H1 (cell line): ENCODE results near the gene ABCC10. TPM values are rescaled to one million over a fixed set of nuclear protein-coding genes. Genes with fewer than 3 reads are reported as not detected.

Source experiments
- ASH2L ChIP-seq: fragments of 200-600, 300-600 bp; sonication (generic); IDR thresholded peaks from one replicate; pipeline ENCODE4 v1.7.1; 2017; ENCODE audit warnings: low read length
- CBX8 ChIP-seq: fragments of 300-800, 300-1000 bp; sonication (generic); IDR thresholded peaks from 2 replicates; pipeline ENCODE4 v1.7.1; 2016; ENCODE audit warnings: low read depth, low read length, borderline replicate concordance
- CREB1 ChIP-seq: IDR thresholded peaks from 2 replicates; pipeline ENCODE4 v1.6.1; 2012; ENCODE audit warnings: inconsistent platforms
- NANOG ChIP-seq: IDR thresholded peaks from 2 replicates; pipeline ENCODE4 v1.6.1; 2011; ENCODE audit warnings: low read length, low read depth, mild to moderate bottlenecking, inconsistent platforms; ENCODE audit not compliant: insufficient read depth, poor library complexity, severe bottlenecking
- SIN3A ChIP-seq, 2 experiments: IDR thresholded peaks in 1 of 2; conservative IDR thresholded peaks in 1 of 2; 2 replicates each; pipeline ENCODE4 v1.6.1; 2011 to 2012; ENCODE audit warnings: low read length in 2 of 2, improper control_type of control experiment in 1 of 2, low read depth in 1 of 2, mild to moderate bottlenecking in 1 of 2
- SP1 ChIP-seq: IDR thresholded peaks from 2 replicates; pipeline ENCODE4 v1.6.1; 2011; ENCODE audit warnings: low read depth, low read length
- SUZ12 ChIP-seq: fragments of 200-600 bp; sonication (generic); IDR thresholded peaks from 2 replicates; pipeline ENCODE4 v1.6.1; 2012; ENCODE audit warnings: mild to moderate bottlenecking, inconsistent platforms, low read length, moderate library complexity, mixed read lengths
- YY1 ChIP-seq: IDR thresholded peaks from 2 replicates; pipeline ENCODE4 v1.6.1; 2011; ENCODE audit warnings: low read depth, mild to moderate bottlenecking, low read length
- polyA plus RNA-seq, 7 experiments: library from polyadenylated mRNA; depleted of rRNA in 3 of 7; stranded (reverse) in 5 of 7; unstranded in 2 of 7; fragments of >200 nt in 5 of 7; fragments of 200-250 nt in 2 of 7; gene quantifications; 1 replicate in 5 of 7; 2 replicates in 1 of 7; 4 replicates in 1 of 7; pipeline versions ENCODE4 v1.2.1 to v1.2.3, GENCODE V29; 2011 to 2013; ENCODE audit warnings: missing spikeins in 2 of 7, mixed read lengths in 2 of 7
- total RNA-seq: library from RNA; stranded (reverse); fragmentation: NEBNext Ultra II Directional; extraction: Animal tissue kit (Norgen Biotek cat#: 25700); gene quantifications from 2 replicates; pipeline ENCODE4 v1.2.1, GENCODE V29; 2021

Gene ABCC10
- total and polyA plus RNA-seq, 2 of the 8 experiments (the other 6 are each of a cell fraction or from before 2014, with no cell fraction given), result 15.5 to 24.6 TPM

GRCh38 chr6:43454696-43455530 is 27.6 kb downstream of the ABCC10 start (continued):
- TF ChIP-seq NANOG, result no peak
- peak; percentile 28; the same call in 1 of the 2 replicates for TF ChIP-seq YY1
- TF ChIP-seq SIN3A (conservative IDR thresholded peaks at IDR 0.05 in 1 of 2, IDR thresholded peaks at IDR 0.05 in 1 of 2; ENCODE audit: low read depth in 1 of 2, low read length in 2 of 2), result peak; percentile 76 to 89; a peak in 3 of 4 replicates
- TF ChIP-seq CBX8, result no peak
- TF ChIP-seq CREB1, result peak; percentile 12; the same call in 1 of the 2 replicates
- no peak for TF ChIP-seq SP1
- peak; percentile 35 for TF ChIP-seq ASH2L
- no peak; the same call in none of the 2 replicates for TF ChIP-seq SUZ12
